D721Med (cell line): ENCODE results near the gene SLC29A4.
"Not testable (repeated sequence)": the region's sequence is repeated elsewhere in the genome, so short reads cannot be mapped to it uniquely, and the experiment has no call there.

Experiments
- DNase-seq: peaks from one replicate; pipeline ENCODE4 v3.0.0; 2011; ENCODE audit warnings: low spot score; ENCODE audit not compliant: insufficient read length
- FAIRE-seq: peaks from 2 replicates; lab custom pipeline; 2011; peaks lifted over from hg19 to GRCh38; lab: Jason Lieb, UNC
- CTCF ChIP-seq: IDR thresholded peaks from 2 replicates; pipeline ENCODE4 v1.5.1; 2012; ENCODE audit warnings: mild to moderate bottlenecking, control low read depth; ENCODE audit not compliant: insufficient read depth; ENCODE audit errors: missing control alignments

The SLC29A4 gene

DNA sequence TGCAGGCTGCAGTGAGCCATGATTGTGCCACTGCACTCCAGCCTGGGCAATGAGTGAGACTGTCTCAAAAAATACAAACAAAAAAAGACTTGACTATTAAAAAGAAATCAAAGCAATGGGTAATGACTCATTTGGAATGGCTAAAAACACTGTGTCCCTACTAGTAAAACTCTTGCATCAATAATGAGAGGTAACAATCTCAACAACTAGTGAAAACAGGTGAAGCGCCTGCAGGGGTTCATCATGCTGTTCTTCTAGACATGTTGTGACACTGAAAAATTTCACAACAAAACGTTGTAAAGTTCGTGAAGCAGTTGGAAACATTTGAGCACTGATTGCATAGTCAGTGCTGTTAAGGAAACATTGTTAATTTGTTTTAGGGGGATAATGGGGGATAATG, 26.9 kb upstream of the SLC29A4 start:
- DNase-seq (no peak), FAIRE-seq (no peak)
- no peak for TF ChIP-seq CTCF

- not testable (repeated sequence) for FAIRE-seq, DNase-seq
Observed at GRCh38 chr7:5260530-5261068, 22.1 kb upstream of the SLC29A4 start.

DNA sequence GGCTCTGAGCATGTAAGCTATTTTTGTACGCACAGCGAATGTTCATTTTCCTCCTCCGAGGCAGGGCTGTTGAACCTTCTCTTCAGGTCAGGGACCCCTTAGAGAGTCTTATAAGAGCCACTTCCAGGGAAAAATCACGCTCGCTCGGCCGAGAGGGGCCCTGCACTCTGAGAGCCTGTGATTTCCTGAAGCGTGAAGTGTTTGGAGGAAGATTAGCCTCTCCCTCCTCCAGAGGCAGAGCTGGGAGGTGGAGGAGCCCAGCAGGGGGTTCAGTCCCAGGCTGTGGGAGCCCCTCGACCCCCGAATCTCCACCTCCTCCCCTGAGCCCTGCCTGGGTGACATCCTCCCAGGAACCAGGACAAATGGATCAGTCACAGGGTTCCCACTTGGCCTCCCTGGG, 19.7 kb upstream of the SLC29A4 start:
- DNase-seq, FAIRE-seq: not testable (repeated sequence)

- no peak for TF ChIP-seq CTCF
- no peak for FAIRE-seq
- DNase-seq, result no peak
Observed at GRCh38 chr7:5265320-5266190, 17.2 kb upstream of the SLC29A4 start.

DNA sequence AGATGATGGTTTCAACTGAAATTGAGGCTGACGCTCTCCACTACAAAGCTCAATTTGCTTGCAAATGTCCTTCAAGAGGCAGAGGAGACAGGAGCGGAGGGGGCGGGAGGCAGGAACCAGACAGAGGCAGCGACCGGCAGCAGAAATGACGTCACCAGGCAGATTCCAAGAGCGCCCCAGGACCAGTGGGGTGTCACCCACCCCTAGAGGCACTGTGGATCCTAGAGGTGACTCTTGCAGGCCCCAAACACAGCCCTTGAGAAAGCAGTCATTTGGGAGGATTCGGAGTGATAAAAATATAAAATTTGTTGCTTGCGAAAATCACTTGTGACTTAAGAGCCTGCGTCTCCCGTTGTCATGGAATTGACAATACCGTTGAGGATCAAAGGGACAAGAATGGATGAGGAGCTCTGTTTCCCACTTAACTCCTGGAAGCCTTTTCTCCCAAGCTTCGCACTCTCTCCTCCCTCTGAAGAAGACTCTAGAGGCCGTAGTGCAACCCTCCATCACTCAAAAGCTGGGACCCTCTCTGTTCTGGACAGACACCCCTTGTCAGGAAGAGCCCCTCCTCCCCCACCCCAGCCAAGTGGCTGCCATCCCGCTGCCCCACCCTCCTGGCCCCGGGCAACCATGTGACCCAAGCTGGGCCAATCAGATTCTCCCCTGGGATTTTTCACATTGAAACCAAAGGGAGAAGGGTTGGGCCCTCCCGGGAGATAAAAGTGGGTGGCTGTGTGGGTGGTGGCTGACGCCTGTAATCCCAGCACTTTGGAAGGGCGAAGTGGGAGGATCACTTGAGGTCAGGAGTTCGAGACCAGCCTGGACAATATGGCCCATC, 16.3 kb upstream of the SLC29A4 start:
- no peak for TF ChIP-seq CTCF
- DNase-seq (no peak), FAIRE-seq (no peak)

GRCh38 chr7:5267829-5268228, 14.9 kb upstream of the SLC29A4 start:
- DNase-seq, FAIRE-seq: not testable (repeated sequence)

DNA sequence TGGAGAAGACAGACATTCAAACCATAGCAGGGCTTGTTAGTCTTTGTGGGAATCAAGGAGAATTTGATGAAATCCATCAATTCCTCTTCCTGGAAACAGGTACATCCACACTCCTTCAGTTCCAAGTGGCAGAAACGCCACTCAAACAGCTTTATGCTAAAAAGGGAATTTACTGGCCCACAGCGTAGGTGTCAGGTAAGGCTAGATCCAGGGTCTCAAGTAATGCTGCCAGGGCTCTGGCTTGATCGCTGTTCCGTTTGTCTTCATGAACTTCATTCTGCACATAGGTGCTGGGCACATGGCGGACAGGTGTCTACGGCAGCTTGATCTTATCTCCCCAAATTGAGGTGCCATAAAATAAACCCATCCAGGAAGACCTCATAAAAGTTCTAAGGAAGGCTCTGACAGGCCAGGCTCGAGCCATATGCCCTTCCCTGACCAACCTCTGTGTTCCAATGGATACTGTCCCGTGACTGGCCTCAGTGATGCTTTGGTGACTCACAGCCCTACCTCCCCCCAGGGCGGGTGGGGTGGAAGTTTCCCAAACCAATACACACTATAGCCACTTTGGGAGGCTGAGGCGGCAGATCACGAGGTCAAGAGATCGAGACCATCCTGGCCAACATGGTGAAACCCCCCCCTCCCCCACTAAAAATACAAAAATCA, 12.6 kb upstream of the SLC29A4 start:
- not testable (repeated sequence) for DNase-seq, FAIRE-seq

DNA sequence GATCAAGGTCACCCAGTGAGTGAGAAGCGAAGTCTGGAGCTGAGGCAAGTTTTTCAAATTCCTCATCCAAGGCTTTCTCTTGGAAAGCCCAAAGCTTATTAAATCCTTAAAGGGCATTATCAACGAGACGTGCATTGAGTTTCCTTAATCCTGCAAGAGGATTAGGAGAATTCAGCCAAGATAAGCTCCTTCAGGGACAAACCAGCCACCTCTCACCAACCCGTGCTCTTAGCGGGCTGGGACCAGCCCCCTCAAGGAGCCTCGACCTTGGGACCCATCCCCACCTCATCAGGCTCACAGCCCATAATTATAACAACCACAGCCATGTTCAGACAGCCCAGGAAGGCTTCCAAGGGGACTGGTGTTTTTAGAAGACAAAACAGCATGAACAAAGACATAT, 12.0 kb upstream of the SLC29A4 start:
- DNase-seq, result no peak
- FAIRE-seq, result no peak
- no peak for TF ChIP-seq CTCF

GRCh38 chr7:5273831-5274405, 8.8 kb upstream of the SLC29A4 start:
- not testable (repeated sequence) for FAIRE-seq, DNase-seq
